RWPE1 (cell line): ENCODE results near the gene MAP3K12.

Experiments
- CTCF ChIA-PET: fragments of 350-600 bp; sonication (Branson Sonifier 250); formaldehyde crosslinking; extraction: SDS; loops from one replicate; lab custom pipeline; 2021; lab: Yijun Ruan, JAX
- POLR2A ChIA-PET: fragments of 400-600 bp; formaldehyde crosslinking; extraction: SDS; loops from one replicate; lab custom pipeline; 2020; ENCODE audit warnings: antibody characterized with exemption; ENCODE audit not compliant: low non-redundant PET; lab: Yijun Ruan, JAX
- DNase-seq: peaks from one replicate; pipeline ENCODE4 v3.0.0; 2012; ENCODE audit warnings: low spot score
- H3K27ac ChIP-seq: fragments of 450-650 bp; 2 replicates; pipeline ENCODE4 v1.5.1; 2017
- TF ChIP-seq, protein P1 (sequence below): fragments of 450-650 bp; conservative IDR thresholded peaks from 2 replicates; pipeline ENCODE4 v1.5.1; 2017; ENCODE audit warnings: low read depth, mild to moderate bottlenecking

MAP3K12 gene

DNA sequence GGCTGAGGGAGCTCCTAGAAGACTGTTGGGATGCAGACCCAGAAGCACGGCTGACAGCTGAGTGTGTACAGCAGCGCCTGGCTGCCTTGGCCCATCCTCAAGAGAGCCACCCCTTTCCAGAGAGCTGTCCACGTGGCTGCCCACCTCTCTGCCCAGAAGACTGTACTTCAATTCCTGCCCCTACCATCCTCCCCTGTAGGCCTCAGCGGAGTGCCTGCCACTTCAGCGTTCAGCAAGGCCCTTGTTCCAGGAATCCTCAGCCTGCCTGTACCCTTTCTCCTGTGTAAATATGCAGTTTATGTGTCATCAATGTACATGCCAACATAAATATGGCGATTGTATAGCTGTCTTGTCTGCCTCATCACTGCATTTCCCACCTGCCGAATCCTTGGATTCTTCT, 68.1 kb downstream of the MAP3K12 start:
- no peak overlapping the region for H3K27ac ChIP-seq
- ChIA-PET POLR2A (no interaction called here), CTCF (no interaction called here)
- no peak for DNase-seq
- TF ChIP-seq, protein P1, sequence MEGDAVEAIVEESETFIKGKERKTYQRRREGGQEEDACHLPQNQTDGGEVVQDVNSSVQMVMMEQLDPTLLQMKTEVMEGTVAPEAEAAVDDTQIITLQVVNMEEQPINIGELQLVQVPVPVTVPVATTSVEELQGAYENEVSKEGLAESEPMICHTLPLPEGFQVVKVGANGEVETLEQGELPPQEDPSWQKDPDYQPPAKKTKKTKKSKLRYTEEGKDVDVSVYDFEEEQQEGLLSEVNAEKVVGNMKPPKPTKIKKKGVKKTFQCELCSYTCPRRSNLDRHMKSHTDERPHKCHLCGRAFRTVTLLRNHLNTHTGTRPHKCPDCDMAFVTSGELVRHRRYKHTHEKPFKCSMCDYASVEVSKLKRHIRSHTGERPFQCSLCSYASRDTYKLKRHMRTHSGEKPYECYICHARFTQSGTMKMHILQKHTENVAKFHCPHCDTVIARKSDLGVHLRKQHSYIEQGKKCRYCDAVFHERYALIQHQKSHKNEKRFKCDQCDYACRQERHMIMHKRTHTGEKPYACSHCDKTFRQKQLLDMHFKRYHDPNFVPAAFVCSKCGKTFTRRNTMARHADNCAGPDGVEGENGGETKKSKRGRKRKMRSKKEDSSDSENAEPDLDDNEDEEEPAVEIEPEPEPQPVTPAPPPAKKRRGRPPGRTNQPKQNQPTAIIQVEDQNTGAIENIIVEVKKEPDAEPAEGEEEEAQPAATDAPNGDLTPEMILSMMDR: no peak

GRCh38 chr12:53430116-53430515, 69.1 kb downstream of the MAP3K12 start:
- TF ChIP-seq, protein P1: no peak
- ChIA-PET POLR2A (no interaction called here), CTCF (no interaction called here)
- no peak for DNase-seq
- no peak overlapping the region for H3K27ac ChIP-seq
